HG02678 (cell line): ENCODE data around the gene ARAP3.

Experiments used
- ATAC-seq: cut with Tn5 transposase; IDR thresholded peaks from one replicate; pipeline ENCODE4 v1.9.1; 2021; ENCODE audit warnings: mild to moderate bottlenecking, moderate library complexity; ENCODE audit not compliant: unreplicated experiment

Gene ARAP3

DNA sequence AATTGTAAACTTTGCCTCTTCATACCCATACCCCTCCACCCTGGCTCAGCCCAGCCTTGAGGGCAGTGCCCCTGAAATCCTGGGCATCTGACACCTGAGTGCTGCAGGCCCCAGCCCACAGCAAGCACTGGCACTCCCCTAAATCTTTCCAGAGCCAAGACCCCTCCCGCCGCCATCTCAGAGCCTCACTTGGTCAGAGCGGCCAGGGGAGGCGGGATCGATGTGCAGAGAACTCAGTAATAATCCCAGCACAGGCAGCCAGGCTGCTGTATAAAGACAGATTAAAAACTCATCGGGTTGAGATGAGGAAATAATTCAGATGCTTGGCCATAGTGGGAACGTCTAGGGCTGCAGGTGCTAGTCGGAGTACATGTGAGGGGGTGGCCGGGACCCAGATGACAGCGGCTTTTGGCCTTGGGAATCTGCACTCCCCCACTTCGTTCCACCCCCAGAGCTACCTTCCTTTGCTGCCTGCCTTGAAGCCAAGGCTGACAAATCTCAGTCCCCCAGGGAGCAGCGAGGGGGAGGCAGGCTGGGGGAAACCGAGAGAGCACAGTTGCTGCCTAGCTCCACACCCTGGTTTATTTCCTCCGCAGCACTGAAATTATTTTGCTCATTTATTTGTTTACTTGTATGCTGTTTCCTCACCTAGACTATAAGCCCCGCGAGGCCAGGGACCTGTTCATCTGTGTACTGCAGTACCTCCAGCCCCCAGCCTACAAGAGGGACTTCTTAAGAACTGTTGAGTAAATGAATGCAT is 19.5 kb upstream of the ARAP3 start:
- ATAC-seq, result peak; percentile 75

- no peak for ATAC-seq
Observed at GRCh38 chr5:141697586-141697985, 15.6 kb upstream of the ARAP3 start.

DNA sequence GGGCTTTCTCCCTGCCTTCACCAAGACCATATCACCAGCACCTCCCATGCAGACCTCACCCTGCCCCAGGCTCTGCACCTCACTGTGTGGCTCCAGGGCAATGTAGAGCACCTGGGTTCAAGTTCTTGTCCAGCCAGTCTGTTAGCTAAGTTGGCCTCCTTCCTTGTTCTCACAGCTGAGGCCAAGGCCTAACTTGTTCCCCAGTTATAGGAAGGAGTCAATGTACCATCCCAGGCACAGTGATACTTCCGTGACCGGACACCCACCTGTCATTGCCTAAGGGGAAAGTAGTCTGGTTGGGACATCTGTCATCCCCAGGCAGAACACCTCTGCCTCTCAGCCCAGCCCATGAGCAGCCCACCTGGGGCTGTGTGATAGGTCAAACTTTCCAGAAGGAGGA is 14.4 kb upstream of the ARAP3 start:
- ATAC-seq, result no peak

GRCh38 chr5:141695627-141696215 is 13.7 kb upstream of the ARAP3 start:
- no peak for ATAC-seq

DNA sequence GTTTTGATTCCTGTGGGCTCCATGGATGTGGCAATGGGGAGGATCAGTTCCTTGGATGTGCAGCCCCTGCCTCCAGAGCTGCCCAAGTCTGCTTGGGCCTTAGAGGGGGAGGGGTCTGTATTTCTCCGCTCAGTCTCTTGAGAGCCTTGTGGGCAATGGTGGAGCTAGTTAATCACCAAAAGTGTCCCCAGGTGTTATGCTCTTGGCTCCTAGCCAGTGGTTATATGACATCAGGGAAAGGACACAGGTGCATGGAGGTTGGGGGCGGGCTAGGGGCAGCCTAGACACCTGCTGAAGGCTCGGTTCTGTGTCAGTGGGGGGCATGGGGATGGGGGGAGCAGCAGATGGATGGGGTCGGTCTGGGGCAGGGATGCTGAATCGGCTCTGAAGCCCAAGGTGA is 12.4 kb upstream of the ARAP3 start:
- no peak for ATAC-seq

GRCh38 chr5:141692919-141693725 is 11.1 kb upstream of the ARAP3 start:
- no peak for ATAC-seq

- no peak for ATAC-seq
Observed at GRCh38 chr5:141692533-141692888, 10.5 kb upstream of the ARAP3 start.

- peak; percentile 90 for ATAC-seq
Observed at GRCh38 chr5:141691867-141692532, 10.0 kb upstream of the ARAP3 start.

- ATAC-seq, result no peak
Observed at GRCh38 chr5:141691286-141691866, 9.3 kb upstream of the ARAP3 start.

GRCh38 chr5:141686648-141687416 is 4.8 kb upstream of the ARAP3 start:
- no peak for ATAC-seq

GRCh38 chr5:141685591-141685990 is 3.6 kb upstream of the ARAP3 start:
- ATAC-seq, result no peak

DNA sequence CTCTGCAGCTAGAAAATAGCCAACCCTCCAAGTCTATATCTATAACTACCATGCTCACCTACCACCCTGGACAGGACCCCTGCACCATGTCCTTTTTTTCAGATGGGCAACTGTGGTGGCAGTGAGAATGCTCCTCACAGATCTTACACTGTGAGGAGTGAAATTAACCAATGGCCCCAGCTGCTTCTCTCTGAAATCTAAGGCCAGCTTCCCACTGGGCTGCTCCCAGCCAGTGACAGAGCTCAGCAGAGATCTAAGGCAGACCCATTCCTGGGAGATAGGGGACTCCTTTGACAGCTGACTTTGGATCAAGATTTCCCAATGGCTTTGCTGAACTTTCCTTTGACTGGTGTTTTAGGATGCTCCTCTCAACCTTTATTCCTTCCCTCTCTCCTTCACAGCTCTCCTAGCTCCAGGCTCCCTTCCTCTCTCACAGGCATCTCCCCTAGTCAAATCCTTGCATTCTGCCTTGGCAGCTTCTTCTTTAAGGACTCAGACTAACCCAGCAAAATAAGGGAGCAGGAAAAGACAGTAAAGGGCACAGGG is 1.6 kb upstream of the ARAP3 start:
- no peak for ATAC-seq

- no peak for ATAC-seq
Observed at GRCh38 chr5:141681295-141681694, 735 bp downstream of the ARAP3 start.

- no peak for ATAC-seq
Observed at GRCh38 chr5:141680751-141681201, 1.3 kb downstream of the ARAP3 start.

DNA sequence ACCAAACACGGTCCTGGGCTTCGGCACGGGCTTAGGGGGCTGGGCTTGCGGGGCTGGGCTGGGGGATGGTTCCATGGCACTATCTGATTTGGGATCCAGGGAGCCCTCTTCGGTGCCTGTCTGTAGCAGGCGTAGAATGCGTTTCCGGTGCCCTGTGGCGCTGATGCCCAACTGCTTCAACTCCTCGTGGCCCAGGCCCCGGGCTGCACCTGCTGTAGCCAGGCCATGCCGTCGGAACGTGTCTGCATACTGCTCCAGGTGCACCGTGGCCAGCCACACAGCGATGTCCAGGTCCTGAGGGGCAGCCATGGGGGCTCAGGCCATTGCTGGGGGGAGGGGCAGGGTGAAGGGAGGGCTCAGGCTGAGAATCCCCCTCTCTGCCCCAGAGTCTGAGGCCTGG is 1.9 kb downstream of the ARAP3 start:
- no peak for ATAC-seq

DNA sequence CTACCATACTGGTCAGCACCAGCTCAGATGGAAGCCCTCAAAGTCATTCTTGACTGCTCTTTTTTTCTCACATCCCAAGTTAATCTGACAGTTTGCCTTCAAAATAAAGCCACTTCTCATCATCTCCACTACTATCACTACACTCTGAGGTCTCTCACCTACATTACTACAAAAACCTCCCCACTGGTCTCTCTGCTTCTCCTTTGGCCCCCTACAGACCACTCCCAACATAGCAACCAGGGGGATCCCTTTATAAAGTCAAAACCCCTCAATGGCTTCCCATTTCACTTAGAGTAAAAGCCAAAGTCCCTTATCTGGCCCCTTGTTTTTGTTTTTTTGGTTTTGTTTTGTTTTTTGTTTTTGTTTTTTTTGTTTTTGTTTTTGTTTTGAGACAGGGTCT is 4.6 kb downstream of the ARAP3 start:
- no peak for ATAC-seq

DNA sequence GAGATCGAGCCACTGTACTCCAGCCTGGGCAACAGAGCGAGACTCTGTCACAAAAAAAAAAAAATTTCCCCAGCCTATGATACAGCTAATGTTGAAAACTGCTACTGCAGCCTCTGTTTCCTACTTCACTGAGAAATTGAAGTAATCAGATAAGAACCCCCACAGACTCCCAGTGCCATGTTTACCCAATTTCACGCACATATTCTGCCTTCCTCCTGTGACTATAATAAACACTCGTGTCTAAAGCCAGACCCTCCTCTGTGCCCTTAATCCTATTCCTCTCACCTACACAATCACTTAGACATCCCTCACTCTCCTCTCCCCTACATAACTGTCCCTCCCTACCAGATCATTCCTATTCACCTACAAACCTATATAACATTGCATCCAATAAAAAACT is 6.4 kb downstream of the ARAP3 start:
- no peak for ATAC-seq

DNA sequence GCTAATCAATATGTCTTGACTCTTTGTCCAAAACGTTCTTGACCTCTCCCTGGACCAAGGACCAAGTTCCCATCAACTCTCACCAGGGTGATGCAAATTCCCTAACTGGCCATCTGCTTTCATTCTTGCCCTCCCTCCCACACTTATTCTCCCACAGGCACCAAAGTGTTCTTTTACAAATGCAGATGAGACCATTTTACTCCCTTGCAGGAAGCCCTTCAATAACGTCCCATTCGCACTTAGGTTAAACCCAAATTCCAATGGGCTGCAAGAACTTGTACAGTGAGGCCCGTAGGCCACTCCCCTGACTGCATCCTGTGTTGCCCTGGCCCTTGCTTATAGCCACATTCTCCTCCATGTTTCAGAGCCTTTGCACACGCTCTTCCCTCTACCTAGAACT is 7.3 kb downstream of the ARAP3 start:
- ATAC-seq, result no peak

GRCh38 chr5:141672841-141673813 is 8.9 kb downstream of the ARAP3 start:
- ATAC-seq, result no peak
